HG03060 (cell line): Measurements from ENCODE around the gene EGFL7.
"Not testable (repeated sequence)": the region's sequence is repeated elsewhere in the genome, so short reads cannot be mapped to it uniquely, and the experiment has no call there.

Experiments
- ATAC-seq: cut with Tn5 transposase; IDR thresholded peaks from one replicate; pipeline ENCODE4 v1.9.1; 2021; ENCODE audit warnings: low read depth, moderate number of reproducible peaks; ENCODE audit not compliant: unreplicated experiment

EGFL7 gene

DNA sequence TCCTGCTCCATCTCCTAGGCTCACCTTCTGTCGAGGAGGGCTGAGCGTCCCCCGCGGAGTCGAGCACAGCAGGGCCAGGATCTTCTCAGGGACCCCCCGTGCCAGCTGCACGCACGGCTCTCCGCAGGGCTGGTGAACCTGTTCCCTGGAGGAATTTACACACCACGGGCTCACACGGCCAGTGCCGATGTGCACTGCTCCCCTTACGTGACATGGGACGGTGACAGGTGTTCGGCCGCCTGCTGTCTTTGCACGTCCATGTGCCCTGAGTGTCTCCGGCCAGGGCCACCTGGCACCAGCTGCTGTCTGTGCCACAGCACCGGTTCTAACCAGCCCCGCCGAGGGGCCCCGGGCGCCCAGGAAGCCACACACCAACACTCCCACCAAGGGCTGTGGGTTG is 33.2 kb downstream of the EGFL7 start:
- ATAC-seq: no peak

DNA sequence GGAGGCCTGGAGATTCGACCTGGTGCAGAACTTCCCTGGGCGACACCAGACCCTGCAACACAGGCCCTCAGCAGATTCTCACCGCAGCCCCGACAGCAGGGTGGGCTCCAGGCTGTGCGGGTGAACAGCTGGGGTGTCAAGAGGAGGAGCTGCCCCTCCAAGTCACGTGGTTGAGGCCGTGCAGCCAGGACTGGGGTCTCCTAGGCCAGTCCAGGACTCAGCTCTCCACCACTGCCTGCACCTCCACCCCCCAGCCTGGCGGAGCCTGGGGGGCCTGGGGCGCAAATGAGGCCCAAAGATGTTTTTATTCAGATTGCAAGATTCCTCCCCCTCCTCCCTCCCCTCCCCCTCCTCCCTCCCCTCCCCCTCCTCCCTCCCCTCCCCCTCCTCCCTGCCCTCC is 33.8 kb downstream of the EGFL7 start:
- no peak for ATAC-seq

GRCh38 chr9:136697146-136697820 is 34.6 kb downstream of the EGFL7 start:
- no peak for ATAC-seq

DNA sequence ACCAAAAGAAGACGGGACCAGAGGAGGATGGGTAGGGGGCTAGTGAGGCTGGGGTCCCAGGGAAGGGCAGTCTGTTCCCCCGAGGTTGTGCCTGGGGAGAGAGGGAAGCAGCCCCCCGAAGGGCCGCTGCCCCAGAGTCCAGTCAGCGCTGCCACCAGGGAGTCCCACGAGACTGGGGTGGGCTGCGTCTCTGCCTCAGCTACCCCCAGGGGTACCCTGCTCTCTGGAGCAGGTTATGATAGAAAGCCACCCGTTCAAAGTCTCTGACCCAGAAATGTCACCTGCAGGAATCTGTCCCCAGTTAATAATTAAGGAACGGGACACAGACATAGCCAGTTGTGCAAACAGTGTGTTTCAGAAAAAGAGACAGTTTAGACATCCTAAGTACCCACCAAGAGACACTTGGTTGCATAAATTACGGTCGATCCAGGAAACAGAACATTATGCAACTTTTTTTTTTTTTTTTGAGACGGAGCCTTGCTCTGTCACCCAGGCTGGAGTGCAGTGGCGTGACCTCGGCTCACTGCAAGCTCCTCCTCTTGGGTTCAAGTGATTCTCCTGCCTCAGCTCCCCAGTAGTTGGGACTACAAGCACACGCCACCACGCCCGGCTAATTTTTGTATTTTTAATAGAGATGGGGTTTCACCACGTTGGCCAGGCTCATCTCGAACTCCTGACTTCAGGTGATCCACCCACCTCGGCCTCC is 35.3 kb downstream of the EGFL7 start:
- ATAC-seq: no peak

DNA sequence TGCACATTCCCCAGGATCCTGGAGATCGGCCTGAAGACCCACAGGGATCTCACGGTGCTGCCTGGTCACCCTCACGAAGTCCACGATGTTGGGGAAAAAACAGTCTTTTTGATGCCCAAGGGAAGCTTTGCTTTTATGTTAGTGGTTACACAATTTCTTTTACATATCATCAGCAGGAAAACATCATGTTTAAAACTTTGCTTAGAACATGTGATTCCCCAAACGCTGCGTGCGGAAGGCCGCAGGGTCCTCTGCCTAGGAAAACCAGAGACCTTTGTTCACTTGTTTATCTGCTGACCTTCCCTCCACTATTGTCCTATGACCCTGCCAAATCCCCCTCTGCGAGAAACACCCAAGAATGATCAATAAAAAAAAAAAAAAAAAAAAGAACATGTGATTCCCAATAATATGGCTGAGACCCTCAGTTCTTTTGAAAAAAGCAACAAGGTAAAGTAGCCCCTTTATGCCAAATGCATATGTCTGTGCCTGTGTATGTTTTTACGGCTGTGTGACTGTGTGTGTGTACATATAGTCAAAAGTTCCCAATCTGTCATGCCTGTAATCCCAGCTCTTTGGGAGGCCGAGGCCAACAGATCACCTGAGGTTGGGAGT is 36.0 kb downstream of the EGFL7 start:
- no peak for ATAC-seq

DNA sequence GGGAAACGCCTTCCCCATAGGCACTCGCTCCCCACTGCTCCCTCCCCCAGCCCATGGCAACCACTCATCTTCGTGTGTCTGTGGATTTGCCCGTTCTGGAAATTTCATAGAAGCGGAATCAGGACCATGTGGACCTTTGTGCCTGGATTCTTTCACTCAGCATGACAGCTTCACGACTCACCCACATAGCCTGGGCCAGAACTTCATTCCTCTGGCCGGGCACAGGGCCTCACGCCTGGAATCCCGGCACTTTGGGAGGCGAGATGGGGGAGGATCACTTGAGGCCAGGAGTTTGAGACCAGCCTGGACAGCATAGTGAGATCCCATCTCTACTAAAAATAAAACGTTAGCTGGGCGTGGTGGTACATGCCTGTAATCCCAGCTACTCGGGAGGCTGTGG is 37.6 kb downstream of the EGFL7 start:
- ATAC-seq: no peak

DNA sequence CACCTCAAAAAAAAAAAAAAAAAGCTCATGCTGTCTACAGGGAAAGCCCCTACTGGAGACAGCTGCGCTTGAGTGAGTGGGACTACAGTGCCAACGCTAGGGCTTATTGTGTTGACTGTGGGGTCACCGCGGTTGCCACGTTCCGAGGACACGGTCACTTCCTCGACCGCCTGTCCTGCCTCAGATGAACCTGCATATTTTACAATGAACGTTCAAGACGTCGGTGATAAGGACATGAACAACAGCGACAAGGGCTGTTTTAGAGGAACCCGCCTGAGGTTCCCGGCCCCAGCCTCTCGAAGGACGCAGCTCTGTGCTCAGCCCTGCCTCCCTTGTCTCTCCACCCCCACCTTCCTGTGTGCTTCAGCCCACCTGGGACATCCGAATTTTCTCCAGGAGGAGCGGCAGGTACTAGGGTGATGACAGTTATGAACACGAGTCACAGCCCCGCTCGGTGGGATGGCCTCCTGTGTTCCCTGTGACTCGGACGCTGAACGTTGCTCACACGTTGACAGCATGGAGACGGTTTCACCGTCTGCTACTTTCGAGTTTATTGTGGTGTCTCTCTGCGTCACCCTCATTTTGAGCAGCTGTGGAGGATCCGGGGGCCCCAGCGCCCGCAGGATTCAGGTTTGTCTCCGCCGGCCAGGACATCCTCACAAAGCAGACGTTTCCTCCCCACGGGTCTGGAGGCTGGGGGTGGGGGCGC is 38.4 kb downstream of the EGFL7 start:
- ATAC-seq: no peak

DNA sequence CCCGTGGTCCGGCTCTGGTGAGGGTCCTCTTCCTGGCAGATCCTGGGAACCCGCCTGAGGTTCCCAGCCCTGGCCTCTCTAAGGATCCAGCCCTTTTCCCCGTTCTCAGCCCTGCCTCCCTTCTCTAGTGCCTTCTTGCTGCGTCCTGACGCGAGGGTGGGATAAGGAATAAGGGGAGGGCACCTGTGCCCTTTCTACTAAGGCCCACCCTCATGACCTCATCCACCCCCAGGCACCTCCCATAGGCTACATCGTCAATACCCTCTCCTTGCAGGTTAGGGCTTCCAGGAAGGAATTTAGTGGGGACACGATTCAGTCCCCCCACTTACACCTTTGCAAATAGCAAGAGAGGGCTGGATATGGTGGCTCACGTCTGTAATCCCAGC is 38.9 kb downstream of the EGFL7 start:
- ATAC-seq: no peak

DNA sequence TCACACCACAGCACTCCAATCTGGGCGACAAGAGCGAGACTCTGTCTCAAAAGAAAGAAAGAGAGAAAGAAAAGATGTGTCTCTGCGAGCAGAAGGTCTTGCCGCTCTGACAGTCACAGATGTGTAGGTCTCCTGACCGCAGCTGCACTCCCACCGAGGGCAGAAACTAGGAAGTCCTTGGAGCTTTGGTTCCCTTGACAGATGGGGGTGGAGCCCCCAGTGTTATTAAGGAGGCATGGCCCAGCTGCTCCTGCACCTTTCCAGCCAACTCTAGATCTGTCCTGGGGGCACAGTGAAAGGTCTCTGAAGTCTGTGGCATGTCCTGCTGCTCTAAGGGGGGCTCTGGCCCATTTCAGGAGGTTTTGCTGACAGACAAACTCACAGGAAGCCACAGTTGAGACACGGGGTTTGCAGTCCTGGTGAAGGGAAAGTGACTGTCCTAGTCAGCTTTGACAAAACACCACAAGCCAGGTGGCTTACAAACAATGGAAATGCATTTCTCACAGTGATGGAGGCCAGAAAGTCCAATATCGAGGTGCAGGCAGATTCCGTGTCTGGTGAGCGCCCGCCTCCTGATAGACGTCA is 40.7 kb downstream of the EGFL7 start:
- ATAC-seq: no peak

DNA sequence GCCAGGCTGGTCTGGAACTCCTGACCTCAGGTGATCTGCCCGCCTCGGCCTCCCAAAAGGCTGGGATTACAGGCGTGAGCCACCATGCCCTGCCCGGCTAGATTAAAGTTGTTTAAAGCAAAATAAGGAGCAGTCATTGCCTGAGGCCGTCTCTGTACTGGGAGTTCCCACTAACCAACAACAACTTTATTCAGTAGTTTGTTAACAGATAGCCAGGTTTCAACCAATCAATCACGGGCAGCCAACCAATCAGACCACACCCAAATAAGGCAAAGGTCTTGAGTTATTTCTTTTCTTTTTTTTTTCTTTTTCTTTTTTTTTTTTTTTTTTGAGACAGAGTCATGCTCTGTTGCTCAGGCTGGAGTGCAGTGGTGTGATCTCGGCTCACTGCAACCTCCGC is 42.0 kb downstream of the EGFL7 start:
- not testable (repeated sequence) for ATAC-seq

- ATAC-seq: no peak
These were observed 42.8 kb downstream of the EGFL7 start for GRCh38 chr9:136705564-136705963.

- ATAC-seq: no peak
These were observed 44.3 kb downstream of the EGFL7 start for GRCh38 chr9:136707011-136707410.

DNA sequence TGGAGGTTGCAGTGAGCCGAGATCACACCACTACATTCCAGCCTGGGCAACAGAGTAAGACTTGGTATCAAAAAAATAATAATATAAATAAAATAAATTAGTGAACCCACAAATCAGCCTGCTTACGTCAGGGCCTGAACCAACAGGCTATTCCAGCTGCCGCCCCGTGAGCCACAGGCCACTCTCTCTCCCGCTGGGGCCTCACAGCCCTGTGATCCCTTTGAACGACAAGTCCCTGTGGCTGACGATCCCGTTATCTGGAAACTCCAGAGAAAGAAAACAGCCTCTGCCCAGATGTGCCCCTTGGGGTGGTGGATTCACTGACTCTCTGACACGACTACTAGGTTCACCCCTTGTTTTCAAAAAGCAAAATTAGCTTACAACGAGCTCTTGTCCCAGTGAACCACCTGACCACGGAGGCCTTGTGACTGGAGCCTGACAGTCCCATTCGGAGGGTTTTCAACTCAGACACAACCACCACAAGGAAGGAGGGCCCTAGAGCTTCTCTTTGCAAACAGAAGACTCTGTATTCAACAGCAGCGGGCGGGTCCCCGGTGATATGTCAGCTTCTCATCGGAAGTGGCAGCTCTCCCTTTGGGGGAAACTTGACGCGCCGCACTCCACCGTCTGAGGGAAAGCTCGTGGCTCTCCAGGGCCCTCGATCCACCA is 45.3 kb downstream of the EGFL7 start:
- no peak for ATAC-seq

GRCh38 chr9:136709454-136710109 is 46.9 kb downstream of the EGFL7 start:
- no peak for ATAC-seq

DNA sequence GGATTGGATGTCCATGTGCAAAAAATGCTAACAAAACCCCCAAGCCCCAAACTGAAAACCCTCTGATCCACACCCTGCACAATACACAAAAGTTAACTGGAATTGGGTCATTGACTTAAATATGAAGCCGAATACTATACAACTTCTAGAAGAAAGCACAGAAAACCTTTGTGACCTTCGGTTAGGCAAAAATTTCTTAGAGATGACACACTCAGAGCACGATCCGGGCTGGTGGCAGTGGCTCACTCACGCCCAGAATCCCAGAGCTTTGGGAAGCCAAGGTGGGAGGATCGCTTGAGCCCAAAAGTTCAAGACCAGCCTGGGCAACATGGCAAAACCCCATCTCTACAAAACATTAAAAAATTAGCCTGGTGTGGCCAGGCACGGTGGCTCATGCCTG is 47.8 kb downstream of the EGFL7 start:
- no peak for ATAC-seq

DNA sequence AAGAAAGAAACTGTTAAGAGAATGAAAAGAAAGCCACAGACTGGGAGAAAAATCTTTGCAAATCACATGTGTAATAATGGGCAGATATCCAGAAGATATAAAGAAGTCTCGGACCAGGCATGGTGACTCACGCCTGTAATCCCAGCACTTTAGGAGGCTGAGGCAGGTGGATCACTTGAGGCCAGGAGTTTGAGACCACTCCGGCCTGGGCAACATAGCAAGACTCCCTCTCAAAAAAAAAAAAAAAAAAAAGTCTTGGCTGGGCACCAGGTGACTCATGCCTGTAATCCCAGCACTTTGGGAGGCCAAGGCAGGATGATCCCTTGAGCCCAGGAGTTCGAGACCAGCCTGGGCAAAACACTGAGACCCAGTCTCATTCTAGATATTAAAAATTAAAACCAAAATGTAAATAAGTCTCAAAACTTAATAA is 48.5 kb downstream of the EGFL7 start:
- ATAC-seq: not testable (repeated sequence)

DNA sequence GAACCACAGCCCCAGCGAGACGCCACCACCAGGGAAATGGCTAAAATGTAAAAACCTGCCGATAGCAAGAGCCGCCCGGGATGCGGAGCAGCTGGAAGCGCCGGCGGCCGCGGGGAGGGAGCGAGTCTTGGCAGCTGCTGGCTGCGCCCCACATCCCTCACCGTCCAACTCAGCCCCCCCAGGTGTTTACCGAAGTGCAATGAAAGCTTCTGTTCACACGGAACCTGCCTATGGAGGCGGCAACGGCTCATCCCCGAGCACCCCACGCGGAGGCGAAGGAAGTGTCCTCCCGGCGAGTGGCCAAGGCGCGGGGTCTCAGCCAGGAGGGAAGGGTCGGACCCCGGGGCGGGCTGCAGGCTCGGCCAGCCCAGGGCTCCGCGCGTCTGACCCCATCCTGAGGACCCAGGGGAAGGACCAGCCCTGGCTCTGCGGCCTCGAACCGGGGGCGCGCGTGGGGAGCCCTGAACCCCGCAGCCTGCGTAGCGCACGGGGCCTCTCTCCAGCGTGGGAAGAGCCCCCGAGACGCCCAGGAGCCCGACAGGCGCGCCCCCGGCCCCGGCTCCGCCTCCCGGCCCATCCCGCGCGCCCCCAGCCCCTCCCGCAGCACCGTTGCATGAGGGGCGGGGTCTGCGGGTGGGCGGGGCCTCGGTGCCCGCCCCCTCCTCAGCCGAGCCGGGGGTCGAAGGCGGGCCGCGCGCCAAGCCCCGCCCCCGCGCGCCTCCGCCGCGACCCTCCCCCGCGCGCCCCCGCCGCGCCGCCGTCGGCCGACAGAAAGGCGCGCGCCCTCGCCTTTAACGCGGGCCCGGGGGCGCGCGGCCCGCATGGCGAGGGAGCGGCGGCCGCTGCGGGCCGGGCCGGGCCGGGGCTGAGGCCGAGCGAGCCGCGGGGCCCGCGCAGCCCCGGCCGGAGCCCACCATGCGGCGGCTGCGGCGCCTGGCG is 49.3 kb downstream of the EGFL7 start, which contains the start of gene DIPK1B:
DIPK1B (plus strand) TSS at position 822 of the 939 bp plus-strand sequence; CDS start at position 916, 94 bp downstream.
- ATAC-seq: no peak

DNA sequence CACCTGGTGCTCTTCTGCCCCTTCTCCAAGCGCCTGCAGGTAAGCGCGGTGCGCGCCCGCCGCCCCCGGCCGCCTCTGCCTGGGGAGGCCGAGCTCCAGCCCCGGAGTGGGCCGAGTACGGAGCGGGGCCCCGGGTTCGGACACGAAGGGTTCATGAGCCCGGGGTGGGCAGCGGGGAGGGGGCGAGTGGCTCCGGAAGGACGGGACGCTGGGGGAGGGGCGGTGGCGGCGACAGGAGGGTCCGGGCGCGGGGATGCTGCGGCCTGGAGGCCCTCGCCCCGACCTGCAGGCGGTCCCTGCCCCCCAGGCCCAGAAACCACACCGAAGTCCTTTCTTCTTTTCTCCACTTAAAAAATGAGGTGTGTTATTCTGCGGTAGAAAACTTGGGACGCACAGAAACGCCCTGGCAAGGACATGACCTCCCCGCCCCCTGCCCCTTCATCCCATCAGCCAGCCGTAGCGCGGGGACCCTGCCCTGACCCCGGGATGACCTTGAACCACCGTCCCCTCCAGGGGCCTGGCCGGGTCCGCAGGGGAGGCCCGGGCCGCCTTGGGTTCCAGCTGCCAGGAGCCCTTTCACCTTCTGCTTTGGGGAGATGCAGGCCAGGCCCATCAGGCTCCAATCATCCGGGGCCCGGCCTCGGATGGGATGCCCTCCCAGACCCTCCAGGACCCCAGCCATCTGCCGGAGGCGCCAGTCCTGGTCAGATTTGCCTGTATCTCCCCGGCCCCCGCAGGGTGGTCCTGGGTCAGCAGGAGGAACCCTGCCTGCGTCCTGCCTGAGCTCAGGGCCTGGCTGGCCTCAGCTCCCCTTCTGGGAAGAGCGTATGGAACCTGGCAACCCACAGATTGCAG is 50.2 kb downstream of the EGFL7 start:
- ATAC-seq: no peak
